NCI-H1417 (cell line): ENCODE measurements around the gene SSRP1.
"Not testable (repeated sequence)": the region's sequence is repeated elsewhere in the genome, so short reads cannot be mapped to it uniquely, and the experiment has no call there.

Experiments used
- DNase-seq, 3 experiments: peaks; one replicate each; lab custom pipeline; 2025; lab: John Stamatoyannopoulos, UW

Gene SSRP1, protein sequence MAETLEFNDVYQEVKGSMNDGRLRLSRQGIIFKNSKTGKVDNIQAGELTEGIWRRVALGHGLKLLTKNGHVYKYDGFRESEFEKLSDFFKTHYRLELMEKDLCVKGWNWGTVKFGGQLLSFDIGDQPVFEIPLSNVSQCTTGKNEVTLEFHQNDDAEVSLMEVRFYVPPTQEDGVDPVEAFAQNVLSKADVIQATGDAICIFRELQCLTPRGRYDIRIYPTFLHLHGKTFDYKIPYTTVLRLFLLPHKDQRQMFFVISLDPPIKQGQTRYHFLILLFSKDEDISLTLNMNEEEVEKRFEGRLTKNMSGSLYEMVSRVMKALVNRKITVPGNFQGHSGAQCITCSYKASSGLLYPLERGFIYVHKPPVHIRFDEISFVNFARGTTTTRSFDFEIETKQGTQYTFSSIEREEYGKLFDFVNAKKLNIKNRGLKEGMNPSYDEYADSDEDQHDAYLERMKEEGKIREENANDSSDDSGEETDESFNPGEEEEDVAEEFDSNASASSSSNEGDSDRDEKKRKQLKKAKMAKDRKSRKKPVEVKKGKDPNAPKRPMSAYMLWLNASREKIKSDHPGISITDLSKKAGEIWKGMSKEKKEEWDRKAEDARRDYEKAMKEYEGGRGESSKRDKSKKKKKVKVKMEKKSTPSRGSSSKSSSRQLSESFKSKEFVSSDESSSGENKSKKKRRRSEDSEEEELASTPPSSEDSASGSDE

DNA sequence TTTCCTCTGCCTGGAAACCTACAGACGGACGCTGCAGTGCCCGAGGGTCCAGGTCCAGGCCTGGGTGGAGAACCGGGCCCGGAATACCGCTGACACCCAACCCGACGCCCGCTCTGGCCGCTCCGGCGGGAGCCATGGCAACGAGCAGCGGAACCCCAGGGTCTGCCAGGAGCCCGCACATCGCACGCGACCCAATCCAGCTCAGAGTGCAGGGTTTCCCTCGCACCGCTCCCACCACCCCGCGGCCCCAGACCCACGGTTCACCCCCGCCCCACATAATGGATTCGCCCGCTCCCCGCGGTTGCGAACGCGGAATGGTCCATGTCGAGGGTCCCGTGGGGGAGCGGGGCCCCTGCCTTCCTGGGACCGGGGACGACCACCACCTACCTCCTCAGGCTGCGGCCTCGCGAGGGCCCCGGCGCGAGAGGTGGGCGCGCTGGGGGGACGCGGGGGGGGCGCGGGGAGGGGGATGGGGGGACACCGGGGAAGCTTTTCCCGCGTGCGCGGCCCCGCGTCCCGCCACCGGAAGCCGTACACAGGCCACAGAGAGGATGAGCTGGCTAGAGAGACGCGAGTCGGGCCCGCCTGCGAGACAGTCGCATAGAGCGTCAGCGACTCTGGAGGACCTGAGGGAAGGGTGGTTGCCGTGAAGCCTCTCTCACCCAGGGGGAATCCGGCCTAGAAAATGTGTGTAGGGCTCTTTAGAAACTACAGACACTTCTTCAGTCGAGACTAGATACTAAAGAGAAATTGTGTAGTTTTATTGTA lies at the start of gene SSRP1:
Gene SSRP1 (minus strand): TSS at position 550 of the 768 bp plus-strand sequence. CDS start 771 bp downstream, outside the sequence.
- DNase-seq = peak; percentile 85 to 94 (median 89)

DNA sequence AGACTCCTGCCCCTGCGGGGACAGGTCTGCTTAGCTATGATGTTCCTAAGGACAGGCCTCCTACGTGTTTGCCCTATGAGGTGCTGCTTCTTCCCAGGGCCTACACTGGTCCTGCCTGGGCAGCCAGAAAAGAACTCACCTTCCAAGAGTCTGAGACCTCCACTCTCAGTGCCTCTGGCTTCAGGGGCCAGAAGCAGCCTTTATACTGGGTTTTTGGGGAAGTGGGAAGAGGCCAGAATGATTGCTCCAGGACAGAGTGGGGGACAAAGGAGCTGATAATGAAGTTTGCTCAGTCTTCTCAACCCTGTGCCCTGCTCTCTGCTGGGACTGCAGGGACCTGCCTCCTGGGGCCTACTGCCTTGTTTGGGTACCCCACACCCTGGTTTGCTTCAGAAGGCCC lies 45.3 kb upstream of the SSRP1 start, which contains the start of gene PRG3:
Gene PRG3 (minus strand): TSS at position 176 of the 400 bp plus-strand sequence. CDS start 442 bp downstream, outside the sequence.
- DNase-seq = no peak

DNA sequence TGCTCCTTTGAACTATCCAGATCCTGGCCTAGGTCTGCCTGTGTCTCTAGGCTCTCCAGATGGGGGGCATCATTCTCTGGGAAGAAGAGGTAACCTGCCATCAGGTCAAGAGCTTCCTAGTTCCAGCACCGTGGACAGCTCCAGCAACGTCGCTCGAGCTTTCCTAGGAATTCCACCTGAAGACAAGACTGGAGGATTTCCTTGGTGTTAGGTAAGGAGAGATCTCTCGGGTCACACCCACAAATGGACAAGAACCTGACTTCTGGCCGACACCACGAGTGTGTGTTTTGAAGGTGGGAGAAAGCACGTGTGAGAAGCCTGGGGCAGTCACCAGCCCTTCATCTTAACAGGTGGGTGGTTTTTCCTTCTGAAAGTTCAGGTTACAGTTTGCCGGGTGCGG lies 44.0 kb upstream of the SSRP1 start:
- DNase-seq = no peak

DNA sequence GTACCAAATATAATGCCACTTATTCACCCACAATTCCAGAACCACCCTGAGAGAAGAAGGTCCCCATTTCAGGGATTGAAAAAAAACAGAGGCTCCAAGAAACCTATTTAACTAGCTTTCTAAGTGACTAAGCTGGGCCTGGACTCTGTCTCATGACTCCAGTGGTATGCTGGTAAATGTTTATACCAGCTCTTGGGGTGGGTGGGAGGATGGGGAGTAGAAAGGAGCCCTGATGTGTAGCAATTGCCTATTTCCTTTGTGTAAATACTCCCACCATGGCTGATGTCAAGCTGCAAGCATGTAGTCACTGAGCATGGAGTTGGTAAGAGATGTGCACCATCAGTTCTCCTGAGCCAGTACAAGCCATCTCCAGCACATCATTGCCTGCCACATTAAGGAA lies 42.5 kb upstream of the SSRP1 start:
- DNase-seq = no peak

DNA sequence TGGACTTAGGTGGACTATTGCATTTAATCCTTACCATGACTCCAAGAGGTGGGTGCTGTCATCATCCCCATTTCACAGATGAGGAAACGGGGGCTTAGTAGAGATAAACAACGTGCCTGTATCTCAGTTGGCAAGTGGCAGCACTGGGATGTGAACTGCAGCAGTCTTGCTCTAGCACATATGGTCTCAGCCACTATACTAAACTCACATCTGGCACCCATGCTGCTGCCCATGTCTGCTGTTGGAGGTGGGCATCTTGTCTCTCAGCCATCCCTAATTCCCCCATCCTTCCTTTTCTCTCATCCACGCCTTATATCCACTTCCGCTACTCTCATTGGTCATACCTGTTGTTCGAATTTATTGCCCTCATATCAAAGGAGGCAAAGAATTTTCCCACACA lies 41.4 kb upstream of the SSRP1 start:
- DNase-seq = no peak

DNA sequence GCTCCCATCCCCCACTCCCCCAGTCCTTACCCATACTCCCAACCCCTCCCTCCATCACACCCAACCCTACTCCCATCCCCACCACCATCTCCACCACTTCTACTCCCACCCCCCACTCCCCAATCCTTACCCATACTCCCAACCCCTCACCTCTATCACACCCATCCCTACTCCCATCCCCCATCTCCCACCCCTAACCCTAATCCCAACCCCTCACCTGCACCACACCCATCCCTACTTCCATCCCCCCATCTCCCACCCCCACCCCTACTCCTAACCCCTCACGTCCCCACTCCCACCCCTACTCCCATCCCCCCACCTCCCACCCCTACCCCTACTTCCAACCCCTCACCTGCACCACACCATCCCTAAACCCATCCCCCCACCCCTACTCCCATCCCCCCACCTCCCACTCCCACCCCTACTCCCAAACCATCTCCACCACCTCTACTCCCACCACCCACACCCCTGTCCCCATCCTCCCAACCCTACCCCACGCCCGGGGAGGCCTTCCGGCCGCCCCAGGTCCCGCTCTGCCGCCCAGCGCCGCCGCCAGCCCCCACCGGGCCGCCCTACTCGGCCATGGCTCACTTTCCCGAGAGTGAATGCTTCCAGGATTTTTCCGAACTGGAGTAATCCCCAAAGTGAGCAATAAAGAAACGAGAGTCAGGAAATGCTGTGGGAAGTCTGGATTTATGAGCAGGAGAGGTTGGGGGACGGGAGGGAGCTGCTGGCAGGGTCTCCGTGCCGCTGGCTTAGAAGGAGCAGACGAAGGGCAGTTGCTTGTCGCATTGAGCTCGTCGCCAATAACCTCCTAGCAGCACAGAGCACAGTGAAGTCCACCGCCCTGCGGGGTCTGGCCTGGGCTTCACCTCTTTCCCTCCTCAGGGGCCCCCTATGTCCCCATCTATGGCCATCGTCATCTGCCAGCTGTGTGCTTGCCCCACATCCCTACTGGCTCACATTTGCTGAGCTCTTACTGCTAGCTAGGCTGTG lies 40.7 kb upstream of the SSRP1 start:
- no peak for DNase-seq

DNA sequence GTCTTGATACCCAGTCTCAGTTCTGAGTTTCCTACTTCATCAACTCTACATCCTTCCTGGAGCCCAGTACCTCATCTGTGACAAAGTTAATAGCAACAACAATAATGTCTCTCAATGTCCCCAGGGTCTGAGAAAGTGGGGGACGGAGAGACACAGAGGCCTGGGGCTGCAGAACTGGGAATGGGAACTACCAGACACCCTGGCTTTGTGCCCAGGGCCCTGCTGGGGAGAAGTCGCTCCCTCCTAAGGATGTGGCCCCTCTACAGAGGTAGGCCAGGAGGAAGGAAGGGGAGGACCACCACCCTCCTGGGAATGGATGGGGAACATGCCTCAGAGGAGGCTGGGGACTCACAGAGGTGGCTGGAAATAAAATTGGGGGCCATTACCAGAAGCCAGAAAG lies 39.8 kb upstream of the SSRP1 start:
- no peak for DNase-seq

DNA sequence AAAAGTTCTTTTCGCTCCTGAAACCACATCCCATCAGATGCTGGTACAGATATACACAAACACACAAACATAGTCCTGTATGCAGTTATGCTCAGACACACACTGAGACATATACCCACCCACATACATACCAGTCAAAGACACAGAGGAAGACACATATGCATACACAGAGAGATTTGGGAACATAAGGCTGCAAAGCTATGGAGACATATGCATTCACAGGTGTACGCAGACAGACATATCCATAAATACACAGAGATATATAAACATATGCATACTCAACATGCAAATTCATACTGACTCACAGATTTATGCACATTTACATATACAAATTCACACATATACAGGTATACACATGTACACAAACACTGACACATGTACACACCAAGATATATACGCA lies 39.3 kb upstream of the SSRP1 start:
- no peak for DNase-seq

DNA sequence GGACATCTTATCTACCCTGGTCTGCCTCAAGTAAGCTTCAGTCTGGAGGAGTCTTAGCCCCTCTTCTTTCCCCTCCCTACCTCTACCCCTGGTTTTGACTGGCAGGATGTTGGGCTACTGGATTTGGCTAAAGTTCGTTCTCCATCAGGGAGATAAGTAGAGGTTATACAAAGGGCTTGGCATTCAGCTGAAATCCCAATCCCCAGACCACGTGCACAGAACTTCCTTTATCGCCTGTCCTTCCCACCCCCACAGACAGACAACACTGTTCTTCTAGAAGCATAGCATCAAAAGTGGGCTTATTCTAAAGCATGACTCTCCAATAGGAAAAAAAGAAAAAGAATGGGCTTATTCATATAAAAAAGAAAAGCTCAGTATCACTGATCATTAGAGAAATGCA lies 37.5 kb upstream of the SSRP1 start:
- DNase-seq = no peak

DNA sequence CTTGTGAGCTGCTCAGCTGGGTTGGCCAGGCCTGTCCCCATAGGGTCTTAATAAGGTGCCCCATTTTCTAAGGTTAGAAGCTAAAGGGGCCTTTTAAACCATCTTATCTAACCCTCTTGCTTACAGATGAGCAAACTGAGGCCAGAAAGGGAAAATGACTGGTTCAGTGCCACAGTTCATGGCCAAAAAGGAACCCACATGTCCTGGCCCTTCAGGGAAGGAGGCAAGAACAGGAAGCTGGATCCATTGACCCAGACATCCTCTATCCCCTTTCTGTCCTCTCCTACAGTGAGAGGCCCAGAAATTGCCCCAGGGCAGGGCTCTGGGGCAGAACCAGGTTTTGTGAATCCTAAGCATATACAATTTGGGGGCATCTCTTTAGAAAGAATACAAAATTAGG lies 35.2 kb upstream of the SSRP1 start:
- DNase-seq = no peak

DNA sequence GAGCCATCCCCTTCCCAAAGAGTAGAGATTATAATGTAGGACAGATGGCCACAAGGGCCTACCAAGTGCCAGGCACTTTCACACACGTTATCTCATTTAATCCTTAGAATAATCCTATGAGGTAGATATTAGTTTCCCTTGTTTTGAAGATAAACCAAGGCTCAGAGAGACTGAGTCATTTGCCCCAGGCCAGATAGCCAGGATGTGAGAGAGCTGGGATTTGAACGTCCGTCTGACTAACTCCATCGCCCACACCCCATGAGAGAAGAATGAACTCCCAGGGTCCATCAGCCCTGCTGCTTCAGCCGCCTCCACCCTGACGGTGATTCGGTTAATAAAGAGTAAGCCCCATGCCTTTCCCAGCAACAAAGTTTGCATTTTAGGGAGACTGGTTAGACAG lies 34.6 kb upstream of the SSRP1 start:
- no peak for DNase-seq

DNA sequence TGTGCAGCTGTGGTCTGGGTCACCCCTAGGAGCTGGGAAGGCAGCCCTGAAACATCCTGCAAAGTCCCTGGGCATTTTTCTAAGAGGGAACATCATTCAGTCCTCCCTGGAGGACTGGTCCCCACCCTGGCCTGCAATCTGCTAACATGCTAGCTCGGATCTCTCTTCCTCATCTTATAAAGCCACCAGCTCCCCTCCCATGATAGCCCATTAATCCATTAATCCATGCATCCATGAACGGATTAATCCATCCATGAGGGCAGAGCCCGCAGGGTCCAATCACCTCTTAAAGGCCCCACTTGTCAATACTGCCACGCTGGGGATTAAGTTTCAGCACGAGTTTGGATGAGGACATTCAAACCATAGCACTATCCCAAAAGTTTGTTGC lies 33.1 kb upstream of the SSRP1 start:
- DNase-seq = no peak

DNA sequence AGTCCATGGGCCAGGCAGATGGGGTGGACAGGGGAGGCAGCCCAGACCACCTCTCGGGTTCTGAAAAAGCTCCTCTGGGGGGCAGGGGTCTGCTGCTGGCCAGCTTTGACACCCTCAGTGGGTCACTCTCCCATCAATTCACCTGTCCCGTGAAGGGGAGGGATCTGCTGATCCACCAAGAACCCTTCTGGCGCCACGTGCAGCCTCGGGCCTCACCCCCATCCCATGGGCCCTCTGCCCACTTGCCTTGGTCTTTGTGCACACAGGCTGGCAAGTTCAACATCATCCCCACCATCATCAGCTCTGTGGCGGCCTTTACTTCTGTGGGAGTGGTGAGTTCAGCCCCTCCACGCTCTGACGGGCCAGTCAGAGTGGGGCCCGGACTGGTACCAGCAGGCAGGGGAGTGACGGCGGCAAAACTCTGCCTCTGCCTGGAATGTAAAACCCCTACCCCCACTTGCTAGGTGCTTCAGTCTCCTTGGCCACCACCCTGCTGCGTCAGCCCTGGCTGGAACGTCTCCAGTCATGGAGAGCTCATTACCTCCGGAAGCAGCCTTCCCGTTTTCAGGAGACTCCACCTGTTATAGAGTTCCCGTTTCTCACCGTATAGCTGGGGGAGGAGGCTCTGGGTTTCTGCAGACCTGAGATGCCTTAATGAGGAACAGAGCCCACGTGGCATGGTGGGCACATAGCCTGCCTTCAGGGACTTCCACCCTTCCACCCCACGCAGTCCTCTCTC lies 32.6 kb upstream of the SSRP1 start:
- DNase-seq = peak in 1 of 3 experiments; percentile 13

DNA sequence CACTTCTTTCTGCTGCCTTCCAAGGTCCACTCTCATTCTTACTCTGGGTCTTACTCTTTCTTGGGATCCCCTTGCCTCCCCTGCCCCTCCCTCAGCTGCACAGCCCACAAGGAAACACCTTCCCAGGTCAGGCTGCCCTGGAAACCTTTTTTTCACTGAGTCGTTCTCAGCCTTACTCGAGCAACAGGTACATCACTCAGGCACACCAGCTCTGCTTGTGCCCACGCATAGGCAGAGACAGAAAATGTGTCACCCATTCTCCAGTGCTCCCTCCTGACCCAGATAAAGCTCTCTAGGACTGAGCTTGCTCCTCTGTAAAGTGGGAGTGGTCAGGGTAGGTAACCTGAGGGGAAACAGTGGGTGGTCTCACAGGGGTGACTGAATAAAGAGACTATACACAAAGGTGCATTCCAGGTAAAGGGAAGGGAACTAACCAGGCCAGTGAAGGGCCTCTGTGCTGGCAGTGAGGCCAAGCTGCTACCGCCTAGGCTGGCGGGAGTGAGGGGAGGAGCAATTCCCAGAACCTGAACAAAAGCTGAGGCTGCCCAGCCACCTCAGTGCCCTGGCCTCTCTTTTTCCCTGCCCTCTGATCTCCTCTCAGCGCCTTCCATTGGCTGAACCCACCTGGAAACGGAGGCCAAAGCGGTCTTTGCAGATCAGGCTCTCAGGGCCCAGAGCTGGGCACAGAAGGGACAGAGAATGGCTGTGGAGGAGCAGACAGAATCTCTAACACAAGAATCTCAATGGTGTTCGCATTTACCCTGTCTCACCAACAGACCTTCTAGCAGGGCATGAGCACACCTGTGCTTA lies 29.4 kb upstream of the SSRP1 start:
- DNase-seq = no peak

DNA sequence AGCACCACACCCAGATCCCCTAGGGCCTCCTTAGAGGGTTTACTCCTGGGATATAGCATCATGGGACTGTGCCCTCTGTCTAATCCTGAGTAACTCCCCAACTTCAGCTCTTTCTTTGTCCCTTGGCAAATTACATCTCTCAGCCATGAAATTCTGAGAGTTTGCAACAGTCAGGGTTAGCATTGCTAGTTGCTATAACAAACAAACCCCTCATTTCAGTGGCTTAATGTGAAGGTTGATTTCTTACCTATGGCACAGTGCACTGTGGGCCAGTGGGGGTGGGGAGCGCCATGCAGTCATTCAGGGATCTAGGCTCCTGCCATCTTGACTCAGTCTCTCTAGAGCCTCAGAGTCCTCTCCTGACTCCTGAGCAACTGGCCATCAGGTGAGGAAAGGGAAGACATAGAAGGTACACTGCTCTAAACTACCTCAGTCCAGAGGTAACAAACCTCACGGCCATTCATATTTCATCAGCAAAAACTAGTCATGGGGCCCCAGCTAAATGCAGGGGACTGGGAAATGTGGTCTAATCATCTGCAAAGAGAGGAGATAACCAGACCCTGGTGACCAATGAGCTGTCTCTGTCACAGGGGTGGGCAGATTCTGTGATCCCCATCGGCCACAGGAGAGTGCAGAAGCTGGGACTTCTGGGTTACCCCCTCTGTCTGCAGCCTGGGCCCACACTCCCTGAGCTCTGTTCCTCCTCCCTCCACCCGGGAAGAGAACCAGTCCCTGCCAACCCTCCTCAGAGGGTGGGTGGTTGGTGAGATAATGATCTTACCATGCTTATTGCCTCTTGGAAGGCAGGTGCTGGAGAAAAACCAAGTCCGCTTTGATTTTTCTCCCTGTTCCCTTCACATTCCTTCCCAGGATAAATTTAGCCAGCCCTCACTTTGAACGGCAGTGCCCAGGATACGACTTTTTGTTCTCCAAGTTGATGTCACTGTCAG lies 27.7 kb upstream of the SSRP1 start:
- DNase-seq = no peak

DNA sequence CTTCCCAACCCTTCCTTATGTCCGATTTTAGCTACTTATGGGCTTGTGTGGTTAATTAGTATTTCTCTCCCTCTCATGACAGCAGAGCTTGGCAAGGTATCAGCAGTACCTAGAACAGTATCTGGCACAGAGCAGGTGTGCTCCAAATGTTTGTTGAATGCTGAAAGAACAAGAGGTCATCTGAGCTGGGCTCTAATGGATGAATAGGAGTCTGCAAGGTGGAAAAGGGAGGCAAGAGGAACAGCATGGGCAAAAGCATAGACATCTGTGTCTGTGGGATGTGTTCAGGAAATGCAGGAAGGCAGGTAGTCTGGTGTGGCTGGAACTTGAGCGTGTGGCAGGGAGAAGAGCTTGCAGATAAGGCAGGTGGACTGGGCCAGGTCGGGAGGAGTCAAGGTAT lies 26.2 kb upstream of the SSRP1 start:
- no peak for DNase-seq

DNA sequence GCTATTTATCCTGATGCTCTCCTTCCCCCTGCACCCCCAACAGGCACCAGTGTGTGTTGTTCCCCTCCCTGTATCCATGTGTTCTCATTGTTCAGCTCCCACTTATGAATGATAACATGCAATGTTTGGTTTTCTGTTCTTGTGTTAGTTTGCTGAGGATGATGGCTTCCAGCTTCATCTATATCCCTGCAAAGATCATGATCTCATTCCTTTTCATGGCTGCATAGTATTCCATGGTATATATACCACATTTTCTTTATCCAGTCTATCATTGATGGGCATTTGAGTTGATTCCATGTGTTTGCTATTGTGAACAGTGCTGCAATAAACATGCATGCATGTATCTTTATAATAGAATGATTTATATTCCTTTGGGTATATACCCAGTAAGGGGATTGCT lies 25.7 kb upstream of the SSRP1 start:
- DNase-seq = not testable (repeated sequence)

DNA sequence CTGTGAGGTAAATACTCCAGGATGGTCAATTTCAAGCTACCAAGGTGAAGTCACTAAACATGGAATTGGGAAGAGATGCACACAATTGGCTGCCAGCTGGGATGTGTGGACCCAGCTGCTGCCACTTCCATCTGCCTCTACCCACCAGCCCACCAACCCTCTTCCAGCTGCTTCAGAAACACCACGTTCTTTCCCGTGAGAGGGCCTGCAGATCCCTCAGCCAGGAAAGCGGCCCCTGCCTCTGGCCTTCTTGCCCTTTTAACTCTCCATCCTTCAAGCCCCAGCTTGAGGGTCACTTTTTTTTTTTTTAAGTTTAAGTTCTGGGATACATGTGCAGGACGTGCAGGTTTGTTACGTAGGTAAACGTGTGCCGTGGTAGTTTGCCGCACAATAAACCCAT lies 25.3 kb upstream of the SSRP1 start:
- DNase-seq = no peak
